ENCODE results near the gene DYNLRB2. TPM values are rescaled to one million over a fixed set of nuclear protein-coding genes. Genes with fewer than 3 reads are reported as not detected.

DYNLRB2 gene
- total and polyA plus RNA-seq, 2 experiments from 2014 or later: 2.3 TPM; not detected in 1

- Histone ChIP-seq H3K4me3 (no peak overlapping the region), H3K36me3 (no peaks in the 10 kb centered on the region), H3K27me3 (peaks cover 57% of the 10 kb centered on the region), H3K4me1 (ENCODE audit: low read depth) (no peaks in the 10 kb centered on the region), H3K27ac (no peak overlapping the region), H3K9me3 (ENCODE audit: low read depth) (no peaks in the 10 kb centered on the region)
- TF ChIP-seq CTCF (IDR thresholded peaks at IDR 0.05; ENCODE audit: low read depth, low read length): no peak
- no peak for DNase-seq (ENCODE audit: low read depth in 1 of 2, low spot score in 1 of 2)
Observed at GRCh38 chr16:80530479-80530878, 10.3 kb upstream of the DYNLRB2 start.

GRCh38 chr16:80536238-80536637 lies 4.6 kb upstream of the DYNLRB2 start:
- no peaks in the 10 kb centered on the region for H3K36me3 ChIP-seq
- no peaks in the 10 kb centered on the region for H3K4me1 ChIP-seq (ENCODE audit: low read depth)
- H3K27ac ChIP-seq: no peak overlapping the region
- peaks cover 86% of the 10 kb centered on the region for H3K27me3 ChIP-seq
- TF ChIP-seq CTCF (IDR thresholded peaks at IDR 0.05; ENCODE audit: low read depth, low read length): no peak
- H3K9me3 ChIP-seq (ENCODE audit: low read depth): no peaks in the 10 kb centered on the region
- H3K4me3 ChIP-seq: no peak overlapping the region
- DNase-seq (ENCODE audit: low read depth in 1 of 2, low spot score in 1 of 2): no peak

- Histone ChIP-seq H3K27me3 (peaks cover 57% of the 10 kb centered on the region), H3K4me1 (ENCODE audit: low read depth) (no peaks in the 10 kb centered on the region), H3K36me3 (no peaks in the 10 kb centered on the region), H3K4me3 (peak overlapping the region; percentile 51), H3K9me3 (ENCODE audit: low read depth) (no peaks in the 10 kb centered on the region), H3K27ac (no peak overlapping the region)
- no peak for TF ChIP-seq CTCF (IDR thresholded peaks at IDR 0.05; ENCODE audit: low read depth, low read length)
- DNase-seq (ENCODE audit: low read depth in 1 of 2, low spot score in 1 of 2): no peak
Observed at GRCh38 chr16:80541306-80541694, 507 bp downstream of the DYNLRB2 start.

- TF ChIP-seq CTCF (IDR thresholded peaks at IDR 0.05; ENCODE audit: low read depth, low read length): no peak
- H3K36me3 ChIP-seq: no peaks in the 10 kb centered on the region
- H3K9me3 ChIP-seq (ENCODE audit: low read depth): no peaks in the 10 kb centered on the region
- H3K4me1 ChIP-seq (ENCODE audit: low read depth): no peaks in the 10 kb centered on the region
- H3K27ac ChIP-seq: no peak overlapping the region
- H3K4me3 ChIP-seq: no peak overlapping the region
- no peak for DNase-seq (ENCODE audit: low read depth in 1 of 2, low spot score in 1 of 2)
- peaks cover 39% of the 10 kb centered on the region for H3K27me3 ChIP-seq
Observed at GRCh38 chr16:80543162-80543561, 2.4 kb downstream of the DYNLRB2 start.

GRCh38 chr16:80544326-80544725 lies 3.5 kb downstream of the DYNLRB2 start:
- H3K4me1 ChIP-seq (ENCODE audit: low read depth): no peaks in the 10 kb centered on the region
- TF ChIP-seq CTCF (IDR thresholded peaks at IDR 0.05; ENCODE audit: low read depth, low read length): no peak
- H3K36me3 ChIP-seq: no peaks in the 10 kb centered on the region
- no peak for DNase-seq (ENCODE audit: low read depth in 1 of 2, low spot score in 1 of 2)
- H3K4me3 ChIP-seq: no peak overlapping the region
- no peaks in the 10 kb centered on the region for H3K9me3 ChIP-seq (ENCODE audit: low read depth)
- no peak overlapping the region for H3K27ac ChIP-seq
- H3K27me3 ChIP-seq: peaks cover 29% of the 10 kb centered on the region

- Histone ChIP-seq H3K4me3 (no peak overlapping the region), H3K4me1 (ENCODE audit: low read depth) (no peaks in the 10 kb centered on the region), H3K27me3 (peaks cover 22% of the 10 kb centered on the region), H3K36me3 (no peaks in the 10 kb centered on the region), H3K9me3 (ENCODE audit: low read depth) (no peaks in the 10 kb centered on the region), H3K27ac (no peak overlapping the region)
- DNase-seq (ENCODE audit: low read depth in 1 of 2, low spot score in 1 of 2): no peak
- TF ChIP-seq CTCF (IDR thresholded peaks at IDR 0.05; ENCODE audit: low read depth, low read length): no peak
Observed at GRCh38 chr16:80546249-80546648, 5.5 kb downstream of the DYNLRB2 start.
